Activated gamma-delta T cell treated with Interleukin-2 at 50 U/mL for 16 hours (primary cell): Measurements from ENCODE around the gene FSIP1.

Source experiments
- DNase-seq: peaks from one replicate; pipeline ENCODE4 v3.0.0-alpha.2; 2020

FSIP1 gene

GRCh38 chr15:39613271-39613670, 169.4 kb downstream of the FSIP1 start:
- no peak for DNase-seq

GRCh38 chr15:39610665-39611064, 172.0 kb downstream of the FSIP1 start:
- DNase-seq = no peak

- no peak for DNase-seq
These were observed 173.3 kb downstream of the FSIP1 start for GRCh38 chr15:39609166-39609916.

- no peak for DNase-seq
These were observed 174.2 kb downstream of the FSIP1 start for GRCh38 chr15:39608185-39609139.

- no peak for DNase-seq
These were observed 177.5 kb downstream of the FSIP1 start for GRCh38 chr15:39605146-39605545.

GRCh38 chr15:39602143-39602542, 180.5 kb downstream of the FSIP1 start:
- DNase-seq = no peak

- no peak for DNase-seq
These were observed 182.8 kb downstream of the FSIP1 start for GRCh38 chr15:39599871-39600270.

GRCh38 chr15:39598958-39599845, 183.4 kb downstream of the FSIP1 start:
- DNase-seq = no peak

- no peak for DNase-seq
These were observed 184.3 kb downstream of the FSIP1 start for GRCh38 chr15:39598186-39598850.

- no peak for DNase-seq
These were observed 184.9 kb downstream of the FSIP1 start for GRCh38 chr15:39597751-39598185.

GRCh38 chr15:39597336-39597735, 185.3 kb downstream of the FSIP1 start:
- no peak for DNase-seq

GRCh38 chr15:39596358-39597051, 186.1 kb downstream of the FSIP1 start:
- DNase-seq = no peak

GRCh38 chr15:39595338-39596221, 187.1 kb downstream of the FSIP1 start:
- DNase-seq = no peak

GRCh38 chr15:39594446-39595337, 187.9 kb downstream of the FSIP1 start:
- no peak for DNase-seq

- no peak for DNase-seq
These were observed 188.8 kb downstream of the FSIP1 start for GRCh38 chr15:39593656-39594445.

GRCh38 chr15:39593071-39593655, 189.5 kb downstream of the FSIP1 start:
- no peak for DNase-seq

- DNase-seq = no peak
These were observed 190.1 kb downstream of the FSIP1 start for GRCh38 chr15:39592500-39592899.

- no peak for DNase-seq
These were observed 190.7 kb downstream of the FSIP1 start for GRCh38 chr15:39591896-39592315.
